GM21447 (cell line): ENCODE measurements around the gene IQGAP2.

ENCODE experiments used
- ATAC-seq: cut with Tn5 transposase; IDR thresholded peaks from one replicate; pipeline ENCODE4 v1.9.1; 2021; ENCODE audit not compliant: unreplicated experiment

Gene IQGAP2

DNA sequence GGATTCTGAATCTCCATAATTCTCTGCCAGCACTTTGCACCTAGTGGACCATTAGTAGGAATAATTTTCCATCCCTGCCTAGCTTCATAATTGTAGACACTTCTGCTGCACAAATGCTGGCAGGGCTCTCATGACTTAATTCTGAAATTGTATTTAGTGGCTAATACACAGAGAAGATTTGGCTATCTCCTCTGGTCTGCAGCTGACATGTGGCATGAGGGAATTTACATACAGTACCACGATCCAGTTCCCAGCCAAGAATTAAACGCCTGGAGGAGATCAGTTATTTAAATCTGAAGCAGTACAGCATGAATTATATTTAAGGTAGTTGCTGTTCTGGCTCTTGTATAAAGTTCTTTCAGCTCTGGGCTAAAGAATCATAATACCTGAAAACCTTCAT, 46.5 kb downstream of the IQGAP2 start:
- no peak for ATAC-seq

DNA sequence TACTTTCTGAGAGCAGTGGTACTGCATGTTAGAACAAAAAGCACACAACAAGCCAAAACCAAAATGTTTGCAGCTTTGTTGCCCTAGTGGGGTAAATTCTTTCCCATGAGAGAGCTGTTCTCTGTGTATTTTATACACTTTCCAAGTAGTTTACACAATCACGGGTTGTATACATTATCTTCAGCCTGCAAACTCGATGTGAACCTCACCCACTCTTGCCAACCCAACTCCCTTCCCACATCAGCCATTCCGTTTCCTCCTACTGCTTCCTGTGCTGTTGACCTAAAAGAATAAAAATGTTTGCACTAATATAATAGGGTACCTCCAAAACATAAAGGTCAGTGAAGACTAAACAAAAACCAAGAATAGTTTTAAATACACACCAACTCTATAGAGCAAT, 47.0 kb downstream of the IQGAP2 start:
- no peak for ATAC-seq

DNA sequence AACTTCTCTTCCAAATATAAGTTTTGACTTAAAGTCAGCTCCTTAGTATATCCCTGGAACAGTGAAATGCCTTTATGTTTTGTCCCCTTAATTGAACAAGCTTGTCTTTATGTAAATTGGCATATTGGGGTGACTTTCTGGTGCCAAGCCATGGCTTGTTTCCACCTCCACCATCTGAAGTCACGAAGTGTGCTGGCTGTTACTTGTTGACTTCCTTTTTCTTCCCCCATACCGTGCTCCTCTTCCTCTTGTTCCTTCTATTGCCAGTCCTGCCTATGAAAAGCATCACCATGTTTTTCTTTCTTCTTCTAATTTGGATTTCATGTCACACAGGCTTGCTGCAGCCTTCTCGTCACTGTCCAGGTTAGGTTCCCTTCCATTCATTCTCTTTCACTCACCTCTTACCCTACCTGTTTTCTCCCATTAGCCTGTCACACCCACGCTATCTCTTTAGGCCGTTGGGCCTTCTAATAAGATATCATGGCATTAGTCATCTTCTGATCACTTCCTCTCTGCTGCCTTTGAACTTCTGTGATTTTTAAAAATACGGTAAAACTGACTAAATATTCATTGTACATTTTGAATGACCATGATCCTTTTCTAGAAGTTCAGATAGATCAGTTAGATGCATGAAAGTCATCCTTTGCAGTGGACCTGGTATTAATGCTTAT, 48.1 kb downstream of the IQGAP2 start:
- no peak for ATAC-seq

DNA sequence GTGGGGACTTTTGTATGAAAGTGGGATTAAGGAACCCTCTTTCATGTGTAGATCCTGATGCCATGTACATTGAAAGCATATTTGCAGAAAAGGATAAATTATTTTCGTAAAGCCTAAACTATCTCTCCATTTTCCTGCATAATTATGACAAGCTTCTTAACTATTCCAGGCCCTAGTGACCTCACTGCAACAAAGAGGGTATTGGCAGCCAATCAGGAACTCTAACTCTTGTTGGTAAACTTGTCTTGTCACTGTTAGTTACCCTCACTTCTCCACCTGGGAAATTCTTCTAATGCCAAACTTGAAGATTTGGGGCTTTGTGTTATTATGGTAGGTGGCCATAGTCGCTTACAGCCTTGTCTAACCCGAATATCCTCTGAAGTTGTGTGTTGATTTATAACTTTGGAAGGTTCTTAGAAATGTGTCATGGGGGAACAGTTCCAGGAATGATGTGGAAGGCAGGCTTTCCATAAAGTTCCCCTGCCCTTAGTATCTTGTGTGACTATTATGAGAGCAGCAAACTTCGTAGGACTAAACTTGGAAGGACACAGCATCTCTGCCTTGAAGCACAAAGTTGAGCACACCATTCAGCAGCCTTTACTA, 52.5 kb downstream of the IQGAP2 start:
- no peak for ATAC-seq

DNA sequence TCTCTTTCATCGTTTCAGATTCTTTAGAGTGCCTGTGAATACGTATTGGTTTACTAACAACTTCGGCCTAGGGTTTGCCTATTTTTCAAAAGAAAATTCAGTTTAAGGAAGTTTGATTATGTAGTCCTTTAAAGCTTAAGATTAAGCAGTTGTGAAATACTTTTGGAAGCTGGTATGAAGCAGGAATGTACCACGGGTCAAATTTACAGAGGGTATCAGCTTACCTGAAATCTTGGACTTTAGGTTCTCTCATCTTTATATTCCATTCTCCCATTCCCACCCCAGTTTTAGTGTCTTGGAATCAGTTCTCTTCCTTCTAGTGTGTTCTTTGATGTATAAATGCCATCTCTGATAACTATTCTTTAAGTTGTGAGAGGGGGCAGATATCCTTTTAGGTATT, 53.2 kb downstream of the IQGAP2 start:
- ATAC-seq: no peak

DNA sequence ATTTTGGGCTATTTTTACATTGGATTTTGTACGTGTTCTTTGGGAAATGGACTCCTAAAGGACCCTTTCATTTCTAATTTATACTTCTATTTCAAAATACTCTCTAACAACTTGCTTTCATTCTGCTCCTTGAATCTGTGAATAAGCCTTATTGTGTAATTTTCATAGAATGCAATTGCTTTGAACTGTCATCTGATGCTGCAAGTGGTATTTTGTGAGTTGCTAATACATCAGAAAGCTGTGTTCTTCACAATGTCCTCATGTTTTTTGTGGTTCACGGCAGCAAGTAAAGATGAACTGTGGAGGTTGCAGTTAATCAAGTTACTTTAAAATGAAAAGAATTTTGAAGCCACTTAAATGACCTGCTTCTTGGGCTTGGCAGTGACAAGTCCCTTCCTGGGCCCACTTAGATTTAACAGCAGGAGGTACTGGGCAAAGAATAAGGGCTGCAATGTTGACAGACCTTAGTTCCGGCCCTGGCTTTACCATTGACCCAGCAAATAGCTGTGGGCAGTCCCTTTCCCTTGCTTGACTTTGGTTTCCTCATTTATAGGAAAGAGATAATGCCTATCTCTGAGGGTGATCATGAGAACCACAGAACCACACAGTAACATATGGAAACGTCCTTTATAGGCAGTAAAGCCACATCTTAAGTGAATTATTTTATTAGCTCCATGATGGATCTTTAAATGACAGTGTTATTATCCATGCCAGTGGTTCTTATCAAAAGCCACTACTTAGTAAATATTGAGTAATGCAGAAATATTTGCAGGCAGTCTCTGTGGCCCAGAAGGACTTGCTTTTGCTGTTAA, 54.8 kb downstream of the IQGAP2 start:
- ATAC-seq: no peak

DNA sequence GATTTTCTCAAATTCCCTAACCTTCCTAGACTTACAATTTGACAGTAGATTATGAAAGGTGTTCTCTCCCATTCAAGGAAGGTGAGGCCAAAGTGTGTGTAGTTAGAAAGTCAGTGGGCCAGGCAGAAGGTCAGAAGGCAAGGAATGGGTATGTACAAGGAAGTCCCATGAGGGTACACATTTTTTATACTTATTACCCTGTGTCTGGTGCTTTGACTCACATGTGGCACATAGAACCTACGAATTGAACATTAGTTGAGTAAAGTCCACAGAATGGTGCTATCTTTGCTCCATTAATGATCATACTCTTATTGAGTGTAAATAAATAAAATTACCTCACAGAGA, 55.4 kb downstream of the IQGAP2 start:
- ATAC-seq: no peak

DNA sequence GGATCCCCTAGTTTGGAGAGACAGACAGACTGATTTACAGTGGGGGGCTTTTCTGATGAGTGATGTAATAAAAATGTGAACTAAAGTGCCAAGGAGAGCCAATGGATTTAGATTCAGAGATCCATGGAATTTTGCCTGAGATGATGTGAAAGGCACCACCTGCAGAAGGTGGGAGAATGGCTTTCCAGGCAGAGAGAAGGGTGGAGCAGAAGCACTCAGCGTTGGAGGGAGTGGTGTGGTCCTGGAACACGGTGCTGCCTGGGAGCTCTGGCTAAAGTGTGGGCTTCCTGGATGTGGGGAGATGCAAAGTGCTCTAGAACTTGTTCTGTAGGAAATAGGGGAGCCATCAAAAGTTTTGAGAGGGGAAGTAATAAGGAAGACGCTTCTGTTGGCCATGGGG, 57.0 kb downstream of the IQGAP2 start:
- no peak for ATAC-seq

DNA sequence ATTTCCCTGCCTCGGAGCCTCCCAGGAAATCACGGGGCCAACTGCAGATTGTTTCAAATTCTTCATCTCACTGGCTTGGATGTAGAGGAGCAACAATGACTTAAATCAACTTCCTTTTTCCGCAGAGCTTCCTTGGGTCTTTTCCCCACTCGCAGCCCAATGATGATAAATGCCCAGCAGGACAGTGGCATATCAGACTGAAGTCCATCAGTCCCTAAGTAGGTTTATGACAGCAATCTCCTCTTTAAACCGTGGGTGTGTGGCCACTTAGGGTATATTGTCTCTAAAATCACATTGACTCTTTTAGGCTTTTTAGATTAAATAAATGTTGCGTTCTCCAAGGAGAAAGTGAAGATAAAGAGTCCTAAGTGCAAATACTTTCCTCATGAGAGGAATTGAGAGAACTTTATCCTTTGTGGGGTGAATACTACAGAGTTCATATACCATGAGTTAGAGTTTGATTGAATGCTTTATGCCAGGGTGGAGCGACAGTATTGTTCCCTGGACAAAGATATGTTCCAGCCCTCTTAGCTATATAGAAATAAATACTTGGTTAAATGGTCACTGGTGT, 59.1 kb downstream of the IQGAP2 start:
- ATAC-seq: no peak

DNA sequence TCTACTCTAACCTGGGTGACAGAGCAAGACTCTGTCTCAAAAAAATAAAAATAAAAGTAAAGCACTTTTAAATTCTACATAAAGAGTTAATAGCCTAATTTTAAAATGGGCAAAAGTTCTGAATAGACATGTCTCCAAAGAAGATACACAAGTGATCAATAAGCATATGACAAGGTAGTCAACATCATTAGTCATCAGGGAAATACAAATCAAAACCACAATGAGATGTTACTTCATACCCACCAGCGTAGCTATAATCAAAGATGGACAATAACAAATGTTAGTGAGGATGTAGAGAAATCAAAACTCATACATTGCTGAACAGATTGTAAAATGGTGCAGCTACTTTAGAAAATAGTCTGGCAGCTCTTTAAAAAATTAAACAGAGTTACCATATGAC, 64.1 kb downstream of the IQGAP2 start:
- no peak for ATAC-seq

DNA sequence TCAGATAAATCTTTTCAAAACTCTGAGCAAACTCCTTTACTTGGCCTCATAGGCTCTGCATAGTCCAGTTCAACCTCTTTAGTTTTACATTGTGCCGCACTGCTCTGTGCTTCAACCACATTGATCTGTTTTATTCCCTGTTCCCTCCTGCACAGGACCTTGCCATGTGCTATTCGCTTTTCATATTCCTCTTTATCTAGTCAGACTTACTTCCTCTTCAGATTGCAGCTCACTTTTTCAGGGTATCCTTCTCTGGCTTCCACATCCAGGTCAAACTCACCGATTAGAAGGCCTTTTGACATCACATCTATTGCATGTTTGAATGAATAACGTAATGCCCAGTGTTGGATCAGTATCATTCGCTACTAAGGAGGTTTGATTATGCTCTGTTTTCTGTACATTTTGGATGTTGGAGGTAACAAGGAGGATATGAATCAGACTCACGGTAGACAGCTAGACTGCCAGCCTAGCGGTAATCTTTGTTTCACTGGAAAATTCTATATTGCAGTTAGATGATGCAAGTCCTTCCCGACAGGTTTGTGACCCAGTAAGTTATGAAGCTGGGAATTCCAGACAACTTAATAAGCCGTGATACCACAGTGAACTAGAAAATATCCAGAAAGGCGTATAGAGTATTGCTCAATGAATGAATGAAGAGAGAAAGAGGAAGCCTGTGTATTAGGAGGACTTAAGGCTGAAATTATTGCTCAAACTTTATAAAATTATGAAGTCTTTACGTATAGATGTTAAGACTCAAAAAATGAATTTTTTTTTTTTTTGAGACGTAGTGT, 65.7 kb downstream of the IQGAP2 start:
- no peak for ATAC-seq

DNA sequence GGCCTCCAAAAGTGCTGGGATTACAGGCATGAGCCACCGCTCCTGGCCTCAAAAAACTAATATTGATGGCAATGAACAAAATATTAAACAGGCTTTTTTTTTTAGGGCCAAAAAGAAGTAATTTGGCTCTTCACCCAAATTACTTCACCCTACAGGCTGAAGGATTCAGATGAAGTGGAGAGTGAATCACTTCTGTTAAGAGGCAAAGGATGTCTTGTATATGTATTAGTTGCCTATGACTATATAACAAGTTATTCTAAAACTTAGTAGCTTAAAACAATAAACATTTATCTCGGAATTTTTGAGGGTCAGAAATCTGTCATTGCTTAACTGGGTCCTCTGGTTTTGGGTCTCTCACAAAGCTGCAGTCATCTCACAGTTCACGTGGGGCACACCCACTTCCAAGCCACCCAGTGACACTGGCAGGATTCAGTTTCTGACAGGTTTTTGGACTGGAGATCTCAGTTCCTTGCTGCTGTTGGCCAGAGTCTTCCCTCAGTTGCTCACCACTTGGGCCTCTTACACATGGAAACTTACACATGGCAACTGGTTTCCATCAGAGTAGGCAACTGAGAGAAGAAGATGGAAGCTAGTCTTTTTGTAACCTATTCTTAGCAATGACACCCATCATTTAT, 66.7 kb downstream of the IQGAP2 start:
- no peak for ATAC-seq

DNA sequence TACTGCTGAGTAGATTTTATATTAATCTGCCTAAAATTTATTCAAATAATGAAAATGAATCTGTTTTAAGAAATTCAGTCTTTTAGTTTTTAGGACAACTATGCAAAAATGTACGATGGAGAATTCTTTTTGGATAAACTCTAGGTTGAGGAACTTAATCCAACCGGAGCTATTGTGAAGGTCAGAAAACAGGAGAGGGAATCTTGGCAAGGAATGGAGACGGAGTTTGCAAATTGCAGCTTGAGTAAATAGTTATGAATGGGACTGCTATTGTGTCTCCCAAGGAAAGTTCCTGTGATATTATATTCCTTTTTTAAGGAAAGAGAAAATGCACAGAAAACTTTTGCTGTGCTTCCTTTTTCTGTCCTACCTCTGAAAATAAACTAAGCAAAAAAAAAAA, 67.9 kb downstream of the IQGAP2 start:
- no peak for ATAC-seq

DNA sequence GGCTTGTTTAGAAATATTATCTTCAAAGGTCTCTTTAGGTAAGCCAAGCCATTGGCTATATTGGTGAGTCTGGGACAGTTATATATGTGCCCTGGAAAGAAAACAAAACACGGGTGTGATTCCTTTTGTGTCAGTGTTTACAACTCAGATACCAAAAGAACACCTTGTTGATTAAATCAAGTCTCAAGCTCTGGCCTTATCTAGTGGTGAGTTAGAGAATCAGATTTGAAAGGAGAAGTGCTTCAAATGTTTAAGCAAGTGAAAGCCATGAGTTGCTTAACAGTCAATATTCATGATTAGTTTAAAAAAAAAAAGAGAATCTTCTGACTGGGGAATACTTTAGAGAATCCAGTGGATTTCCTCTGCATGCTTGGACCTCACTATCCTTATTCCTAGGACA, 68.3 kb downstream of the IQGAP2 start:
- ATAC-seq: no peak

DNA sequence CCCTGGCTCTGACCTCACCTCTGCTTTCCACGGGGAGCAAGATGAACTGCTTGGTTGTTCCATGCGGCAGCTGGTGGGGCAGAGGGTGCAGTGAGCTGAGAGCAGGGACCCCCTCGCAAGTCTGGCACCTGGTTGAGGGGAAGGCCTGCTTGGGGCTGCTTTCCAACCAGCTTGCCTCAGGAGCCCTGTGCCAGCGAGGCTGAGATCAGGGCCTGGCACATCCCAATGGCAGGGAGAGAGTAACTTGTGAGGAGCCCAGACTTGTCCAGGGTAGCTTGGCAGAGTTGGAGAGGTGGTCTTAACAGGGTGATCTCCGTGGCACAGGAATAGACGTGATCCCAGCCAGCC, 68.9 kb downstream of the IQGAP2 start:
- ATAC-seq: no peak

DNA sequence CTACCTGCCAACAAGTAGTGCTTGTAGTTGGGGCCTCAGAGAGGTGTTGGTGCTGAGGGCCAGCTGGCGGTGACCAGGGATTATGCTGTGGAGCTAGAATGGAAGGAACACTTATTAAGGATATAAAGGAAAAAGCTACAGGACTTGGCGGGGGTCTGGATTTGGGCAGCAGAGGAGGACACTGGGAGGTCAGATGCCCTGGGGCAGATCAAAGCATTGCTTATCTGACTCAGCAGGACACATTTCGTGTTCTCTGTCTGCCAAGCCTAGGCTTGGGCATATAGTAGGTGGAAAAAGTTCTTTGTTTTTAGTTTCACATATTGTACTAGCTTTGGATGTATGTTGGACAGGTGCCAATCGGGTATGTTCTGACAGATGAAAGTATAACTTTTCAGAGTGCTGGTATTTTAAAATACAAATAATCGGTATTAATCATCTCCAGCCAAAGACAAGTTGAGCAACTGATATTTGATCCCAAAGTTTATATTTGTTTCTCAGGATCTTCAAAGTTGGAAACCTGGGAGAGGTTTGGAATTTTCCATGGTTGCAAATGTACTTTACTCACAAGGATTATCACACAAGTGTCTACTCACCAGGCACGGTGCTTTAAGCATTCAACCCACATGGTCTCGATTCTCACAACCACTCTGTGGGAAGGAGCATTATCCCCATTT, 69.4 kb downstream of the IQGAP2 start:
- no peak for ATAC-seq

DNA sequence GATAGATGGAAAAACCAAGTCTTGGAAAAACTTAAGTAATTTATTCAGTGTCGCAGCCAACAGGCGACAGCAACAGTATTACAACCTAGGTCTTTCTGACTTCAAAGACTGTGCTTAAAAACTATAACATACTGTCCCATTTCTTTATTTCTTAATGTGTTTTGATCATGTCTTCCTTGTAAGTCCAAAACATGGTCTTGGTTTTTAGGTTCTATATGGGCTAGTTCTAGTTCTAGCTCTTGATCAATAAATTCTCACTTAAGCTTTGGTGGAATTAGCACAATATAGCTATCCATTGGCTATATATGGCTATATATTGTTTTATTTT, 69.9 kb downstream of the IQGAP2 start:
- no peak for ATAC-seq

DNA sequence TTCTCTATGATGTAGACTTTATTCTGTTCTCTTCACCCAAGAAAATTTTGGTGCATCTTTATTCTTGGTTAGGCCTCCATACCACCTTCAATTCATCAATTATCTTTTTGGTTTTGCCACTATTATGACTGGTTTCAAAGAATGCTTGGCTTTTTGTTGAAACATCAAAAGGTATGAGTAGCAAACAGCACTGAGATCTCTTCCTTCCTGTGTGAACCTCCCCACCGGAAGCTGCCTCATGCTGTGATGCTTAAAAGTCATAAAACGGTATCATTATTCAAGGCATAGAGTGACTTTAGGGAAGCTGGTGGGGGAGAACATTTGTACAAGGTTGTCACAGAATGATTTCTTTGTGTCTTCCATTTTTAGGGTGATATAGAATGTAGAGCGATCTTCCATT, 70.6 kb downstream of the IQGAP2 start:
- no peak for ATAC-seq

DNA sequence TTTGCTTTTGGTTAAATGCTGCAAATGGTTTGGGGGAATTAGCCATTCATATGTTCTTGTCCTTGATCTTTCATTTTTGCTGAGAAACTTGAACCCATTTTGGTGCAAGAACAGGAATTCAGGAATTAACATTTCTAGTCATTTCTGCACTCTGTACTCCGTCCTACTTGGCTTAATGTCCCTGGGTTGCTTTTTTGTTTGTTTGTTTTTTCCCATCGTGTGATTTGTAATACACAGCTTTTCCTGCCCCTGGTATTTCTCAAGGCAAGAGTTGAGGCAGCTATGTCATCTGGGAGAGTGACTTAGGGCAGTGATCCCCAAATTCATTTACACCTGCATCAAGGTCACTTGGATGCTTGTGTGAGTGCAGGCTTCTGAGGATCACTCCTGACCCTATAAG, 71.3 kb downstream of the IQGAP2 start:
- no peak for ATAC-seq

DNA sequence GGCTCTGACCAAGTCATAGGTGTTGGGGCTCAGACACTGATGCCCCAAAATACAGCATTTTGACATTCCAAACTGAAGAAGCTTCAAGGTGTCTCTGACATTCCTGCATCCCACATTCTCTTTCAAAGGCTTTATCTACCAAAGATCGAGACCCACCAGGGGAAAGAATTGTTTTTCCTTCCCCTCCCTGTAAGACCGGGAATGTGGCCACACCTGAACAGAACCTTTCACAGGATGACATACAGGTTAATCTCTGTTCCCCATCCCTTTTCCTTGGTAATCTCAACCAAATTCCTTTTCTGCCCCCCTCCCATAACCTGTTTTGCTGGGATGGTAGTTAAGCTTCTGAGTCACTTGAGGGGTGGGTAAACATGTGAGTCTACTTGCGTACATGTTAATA, 72.3 kb downstream of the IQGAP2 start:
- ATAC-seq: no peak

DNA sequence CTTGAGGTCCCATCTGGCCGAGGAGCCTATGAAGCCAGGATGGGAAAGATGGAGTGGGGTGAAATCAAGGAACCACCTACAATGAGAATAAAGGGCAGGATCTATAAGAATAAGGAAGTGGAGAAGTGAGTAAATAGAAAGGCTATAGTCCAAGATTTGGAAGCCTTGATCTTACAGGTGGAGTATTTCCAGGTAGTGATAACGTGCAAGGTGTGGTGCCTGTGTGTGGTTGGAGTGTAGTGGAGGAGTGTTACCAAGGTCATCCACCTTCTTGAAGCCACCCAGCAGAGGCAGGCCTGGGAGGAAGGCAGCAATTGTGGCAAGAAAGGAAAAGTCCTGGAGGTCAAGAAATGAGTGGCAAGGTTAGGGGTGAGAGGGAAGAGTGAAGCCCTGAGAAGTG, 72.9 kb downstream of the IQGAP2 start:
- no peak for ATAC-seq
